ENCODE data around the gene SEL1L.
"Not testable (repeated sequence)": the region's sequence is repeated elsewhere in the genome, so short reads cannot be mapped to it uniquely, and the experiment has no call there.

SEL1L gene

GRCh38 chr14:81472096-81472800, 61.4 kb downstream of the SEL1L start:
- DNase-seq = no peak

DNA sequence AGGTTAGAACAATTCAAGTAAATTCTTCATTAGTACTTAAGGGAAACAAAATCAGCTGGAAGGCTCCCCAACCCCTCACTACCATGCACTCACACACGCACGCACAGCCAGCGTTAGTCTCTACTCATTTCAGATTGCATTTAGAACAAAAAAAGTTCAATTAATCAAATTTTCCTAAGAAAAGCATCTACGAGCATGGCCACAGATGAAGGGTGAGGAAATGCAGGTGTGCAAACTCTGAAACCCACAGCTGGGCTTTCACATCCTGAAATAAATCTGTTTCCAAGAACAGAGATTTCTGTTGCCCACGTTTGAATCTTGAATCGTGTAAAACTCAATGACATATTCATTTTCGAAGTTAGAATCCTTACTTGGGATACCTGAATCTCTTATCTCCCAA, 62.6 kb downstream of the SEL1L start:
- DNase-seq = no peak

GRCh38 chr14:81470557-81470826, 63.2 kb downstream of the SEL1L start:
- not testable (repeated sequence) for DNase-seq

DNA sequence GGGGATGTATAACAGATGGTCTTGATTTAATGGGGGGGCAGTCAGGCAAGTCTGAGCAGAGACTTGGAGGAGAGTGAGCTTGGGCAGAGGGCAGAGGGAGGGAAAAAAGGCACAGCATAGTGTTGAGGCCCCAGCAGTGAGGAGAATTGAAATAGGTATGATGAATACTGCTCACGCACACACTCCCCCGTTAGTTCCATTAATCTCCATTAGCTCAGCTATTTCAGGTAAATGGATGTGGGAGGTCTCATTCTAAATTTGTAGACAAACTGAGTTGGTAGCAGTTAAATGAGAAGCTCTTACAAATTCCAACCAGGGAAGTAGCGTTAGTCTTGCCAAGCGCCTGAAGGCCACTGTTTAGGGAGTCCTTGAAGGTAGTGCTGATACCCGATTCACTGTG, 66.8 kb downstream of the SEL1L start:
- DNase-seq = no peak

GRCh38 chr14:81465507-81466228, 68.0 kb downstream of the SEL1L start:
- DNase-seq = no peak

- not testable (repeated sequence) for DNase-seq
These were observed 68.7 kb downstream of the SEL1L start for GRCh38 chr14:81465003-81465392.

DNA sequence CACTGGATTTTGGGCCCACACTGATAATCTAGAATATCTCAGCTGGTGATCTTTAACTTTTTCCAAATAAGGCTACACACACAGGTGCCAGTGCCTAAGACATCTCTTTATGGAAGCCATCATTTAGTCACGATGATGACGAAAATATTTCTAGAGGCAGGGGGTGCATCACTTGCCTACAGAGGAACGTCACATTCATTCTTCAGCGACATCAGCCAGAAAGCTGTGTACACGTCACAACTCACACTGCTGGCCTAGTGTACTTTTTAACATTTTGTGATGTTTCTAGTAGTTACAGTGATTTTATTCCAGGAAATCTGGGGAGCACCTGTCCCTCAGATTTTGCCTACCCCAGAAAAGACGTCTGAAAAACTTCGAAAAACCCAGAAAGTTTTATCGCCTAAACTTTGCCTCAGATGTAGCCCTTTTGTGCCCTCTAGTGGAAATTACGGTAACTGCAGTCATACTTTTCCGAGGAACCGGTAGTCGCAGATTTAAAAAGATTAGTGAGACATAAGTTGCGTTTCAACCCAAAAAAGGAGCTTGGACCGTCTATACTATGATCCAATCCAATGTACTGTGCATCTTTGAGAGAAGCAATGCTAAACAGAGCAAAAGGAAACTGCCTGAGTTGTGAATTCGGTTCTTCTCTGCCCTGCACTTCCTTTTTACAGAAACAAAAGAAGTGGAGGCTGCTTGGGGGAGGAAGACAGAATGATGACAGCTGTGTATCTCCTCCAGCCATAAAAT, 69.2 kb downstream of the SEL1L start:
- peak; percentile 12 for DNase-seq

- DNase-seq = not testable (repeated sequence)
These were observed 71.3 kb downstream of the SEL1L start for GRCh38 chr14:81462356-81462755.

DNA sequence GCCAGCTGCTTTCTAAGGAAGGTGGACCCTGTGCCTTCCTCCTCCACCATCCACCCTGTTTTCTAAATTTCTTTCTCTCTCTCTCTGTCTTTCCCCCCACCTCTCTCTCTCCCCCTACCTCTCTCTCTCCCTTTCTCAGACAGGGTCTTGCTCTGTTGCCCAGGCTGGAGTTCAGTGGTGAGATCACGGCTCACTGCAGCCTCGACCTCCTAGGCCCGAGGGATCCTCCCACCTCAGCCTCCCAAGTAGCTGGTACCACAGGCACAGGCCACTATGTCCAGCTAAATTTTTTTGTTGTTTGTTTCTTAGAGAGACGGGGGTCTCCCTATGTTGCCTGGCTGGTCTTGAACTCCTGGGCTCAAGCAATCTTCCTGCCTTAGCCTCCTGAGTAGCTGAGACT, 73.7 kb downstream of the SEL1L start:
- no peak for DNase-seq

DNA sequence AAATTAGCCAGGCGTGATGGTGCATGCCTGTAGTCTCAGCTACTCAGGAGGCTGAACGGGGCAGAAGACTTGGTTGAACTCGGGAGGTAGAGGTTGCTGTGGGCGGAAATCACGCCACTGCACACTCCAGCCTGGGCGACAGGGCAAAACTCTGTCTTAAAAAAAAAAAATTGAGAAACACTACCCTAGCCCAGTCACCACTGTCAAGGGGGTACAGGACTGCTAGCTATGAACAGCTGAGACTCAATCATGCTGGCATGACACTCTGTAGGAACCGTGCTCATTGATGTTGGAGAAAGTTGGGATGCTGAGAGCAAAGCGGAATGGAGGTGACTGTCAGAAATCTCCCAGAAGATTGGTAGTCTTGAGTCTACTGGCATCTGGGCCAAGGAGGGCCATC, 75.3 kb downstream of the SEL1L start:
- DNase-seq = no peak

- DNase-seq = no peak
These were observed 78.3 kb downstream of the SEL1L start for GRCh38 chr14:81455390-81455789.

GRCh38 chr14:81454572-81455218, 79.0 kb downstream of the SEL1L start:
- DNase-seq = no peak

GRCh38 chr14:81453166-81453766, 80.4 kb downstream of the SEL1L start:
- DNase-seq = peak; percentile 46

DNA sequence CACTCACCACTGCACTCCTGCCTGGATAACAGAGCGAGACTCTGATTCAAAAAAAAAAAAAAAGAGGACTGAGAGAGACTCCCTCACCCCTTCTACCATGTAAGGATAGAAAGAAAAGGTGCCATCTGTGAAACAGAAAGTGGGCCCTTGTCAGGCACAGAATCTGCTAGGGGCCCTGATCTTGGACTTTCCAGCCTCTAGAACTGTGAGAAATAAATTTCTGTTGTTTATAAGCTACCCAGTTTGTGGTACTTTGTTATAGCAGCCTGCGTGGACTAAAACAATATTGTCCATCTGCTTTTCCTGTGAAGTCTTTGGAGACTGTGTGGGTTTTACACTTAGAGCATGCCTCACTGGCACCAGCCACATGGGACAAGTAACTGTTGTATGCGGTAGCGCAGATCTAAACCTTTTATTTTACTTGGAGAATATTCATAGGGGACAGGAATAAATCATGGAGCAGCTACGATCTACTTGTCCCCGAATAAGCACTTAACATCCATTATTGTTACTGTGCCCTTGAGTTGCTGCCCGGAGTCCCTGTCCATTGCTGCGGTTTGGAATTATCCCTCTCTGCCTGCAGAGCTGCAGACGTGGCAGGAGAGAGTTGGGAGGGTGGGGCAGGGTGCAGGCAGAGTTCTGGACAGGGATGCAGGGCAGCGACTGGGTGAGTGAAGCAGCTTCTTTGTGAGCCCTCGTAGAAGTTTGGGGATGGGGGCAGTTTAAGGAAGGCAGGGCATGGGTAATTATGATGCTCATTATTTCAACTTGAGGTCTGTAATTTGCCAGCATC, 81.1 kb downstream of the SEL1L start:
- no peak for DNase-seq

- DNase-seq = no peak
These were observed 82.7 kb downstream of the SEL1L start for GRCh38 chr14:81450976-81451375.

GRCh38 chr14:81450100-81450531, 83.5 kb downstream of the SEL1L start:
- no peak for DNase-seq

DNA sequence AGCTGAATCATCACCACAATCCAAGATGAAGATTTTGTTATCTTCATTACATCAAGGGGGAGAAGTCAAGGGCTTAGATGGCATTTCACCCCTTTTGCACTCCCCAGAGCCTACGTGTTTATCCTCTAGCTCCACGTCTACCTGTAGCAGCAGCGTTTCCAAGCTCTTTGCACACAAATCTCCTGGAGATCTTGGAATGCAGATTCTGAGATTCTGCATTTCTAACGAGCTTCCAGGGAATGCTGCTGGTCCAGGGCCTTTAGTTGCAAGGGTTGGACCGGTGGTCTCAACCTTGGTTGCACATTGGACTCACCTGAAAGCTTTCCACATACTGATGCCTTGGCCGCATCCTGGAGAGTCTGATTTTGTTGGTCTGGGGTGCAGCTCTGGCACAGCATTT, 84.1 kb downstream of the SEL1L start:
- no peak for DNase-seq

DNA sequence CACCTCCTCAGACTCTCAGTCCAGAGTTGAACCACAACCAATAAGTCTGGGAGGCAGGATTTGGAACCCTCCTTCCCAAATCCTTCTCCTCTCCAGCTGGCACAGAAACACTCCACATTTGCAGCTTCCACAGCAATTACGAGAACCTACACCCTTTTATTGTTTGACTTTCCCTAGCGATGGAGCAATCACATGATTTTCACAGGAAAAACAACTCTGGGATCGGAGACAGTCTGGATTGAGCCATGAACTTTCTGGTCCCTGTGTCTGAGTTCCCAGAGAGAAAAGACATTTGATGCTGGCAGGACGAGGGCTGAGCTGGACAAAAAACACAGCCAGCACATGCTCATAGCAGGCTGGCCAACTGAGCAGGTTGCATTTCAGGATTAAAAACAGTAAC, 84.5 kb downstream of the SEL1L start:
- DNase-seq = no peak

DNA sequence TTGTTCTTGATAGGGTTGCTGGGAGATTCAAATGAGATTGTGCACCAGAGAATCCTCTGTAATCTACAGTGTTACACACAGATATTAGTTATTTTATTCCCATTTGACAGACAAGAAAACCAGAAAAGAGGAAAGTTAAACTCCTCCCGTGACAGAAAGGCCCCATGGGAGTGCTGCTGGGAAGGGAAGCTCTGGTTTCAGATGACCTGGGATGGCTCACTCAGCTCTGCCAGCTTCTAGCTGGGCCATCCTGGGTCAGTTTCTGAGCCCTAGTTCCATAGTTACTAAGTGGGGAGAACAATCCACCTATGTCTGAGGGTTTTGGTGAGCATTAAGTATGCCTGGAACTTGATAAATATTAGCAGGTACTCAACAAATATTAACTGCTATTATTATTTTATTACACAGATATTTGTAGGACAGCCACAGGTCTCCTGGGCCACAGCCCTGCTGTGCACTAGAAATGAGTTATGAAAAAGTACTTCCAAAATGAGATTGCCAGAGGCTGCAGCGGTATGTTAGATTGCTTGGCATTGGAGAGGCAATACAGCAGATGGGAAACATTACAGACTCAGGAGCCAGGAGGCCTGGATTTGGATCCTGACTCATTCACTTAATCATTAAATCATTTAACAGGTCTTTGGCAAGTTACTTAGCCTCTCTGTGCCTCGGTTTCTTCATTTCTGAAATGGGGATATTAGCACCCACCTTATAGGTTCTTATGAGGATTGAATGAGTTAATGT, 86.5 kb downstream of the SEL1L start:
- DNase-seq = no peak

GRCh38 chr14:81446279-81447007, 87.2 kb downstream of the SEL1L start:
- DNase-seq = no peak

DNA sequence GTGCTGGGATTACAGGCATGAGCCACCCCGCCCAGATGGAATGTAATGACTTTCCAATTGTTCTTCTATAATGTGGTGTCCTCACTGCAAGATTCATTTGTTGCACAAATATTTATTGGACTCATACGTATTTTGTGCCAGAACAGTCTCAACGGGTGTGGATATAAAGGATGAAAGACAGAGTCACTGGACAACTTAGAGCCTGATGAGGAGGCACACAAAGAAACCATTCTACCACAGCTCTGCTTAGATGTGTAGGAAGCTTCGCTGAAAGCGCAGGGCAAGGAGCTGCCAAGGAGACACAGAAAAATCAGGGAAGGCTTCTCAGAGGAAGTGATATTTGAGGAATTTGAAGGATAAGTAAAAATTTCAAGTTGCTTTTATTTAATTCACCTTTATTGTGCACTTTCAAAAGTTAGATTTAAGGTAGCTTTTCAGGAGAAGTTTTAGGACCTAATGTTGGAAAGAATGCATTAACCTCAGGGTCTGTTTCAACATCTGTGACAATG, 92.0 kb downstream of the SEL1L start:
- DNase-seq = no peak
